ENCODE results near the gene ASCC3.

- TF ChIP-seq POLR2A (IDR thresholded peaks at IDR 0.05), result no peak
- no peak for TF ChIP-seq CTCF (IDR thresholded peaks at IDR 0.05)
Measured at GRCh38 chr6:100633096-100633777, 247.9 kb downstream of the ASCC3 start.
